ENCODE measurements around the gene ALOXE3. TPM values are rescaled to one million over a fixed set of nuclear protein-coding genes. Genes with fewer than 3 reads are reported as not detected.

The ALOXE3 gene
- total and polyA plus RNA-seq, 2 of the 8 experiments (the other 6 are each of a cell fraction or from before 2014, with no cell fraction given): 0.26 TPM; not detected in 1

DNA sequence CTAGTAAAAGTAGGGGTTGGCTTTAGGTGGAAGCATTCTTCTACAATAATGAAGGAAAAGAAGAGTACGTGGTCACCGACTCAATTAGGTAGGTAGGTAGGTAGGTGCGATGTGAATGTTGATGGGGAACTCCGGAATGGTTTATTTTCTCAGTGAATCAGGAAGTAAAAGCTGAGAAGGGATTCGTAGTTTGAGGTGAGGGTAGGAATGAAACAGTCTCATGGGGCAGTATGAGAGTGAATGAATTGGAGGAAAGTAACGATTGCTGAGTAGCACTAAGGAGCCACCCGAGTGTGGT is 20.0 kb upstream of the ALOXE3 start:
- Histone ChIP-seq H3K4ac (replicated peaks; ENCODE audit: insufficient read length, low read depth, low read length) (no peak overlapping the region), H2AK5ac (ENCODE audit: low read depth, low read length) (no peak overlapping the region), H3K9me3 (ENCODE audit: insufficient read depth in 2 of 2, low read depth in 1 of 2, low read length in 1 of 2) (no peaks in the 10 kb centered on the region), H3K18ac (ENCODE audit: extremely low read depth, low read length) (peak overlapping the region; percentile 71; the same call in 1 of the 2 replicates), H2BK20ac (ENCODE audit: low read length) (no peak overlapping the region), H2BK120ac (replicated peaks; ENCODE audit: low read depth, low read length) (no peak overlapping the region), H4K20me1 (replicated peaks in 1 of 2; ENCODE audit: control insufficient read depth in 1 of 2, insufficient read depth in 2 of 2, low read length in 2 of 2) (peaks cover 0 to 4% of the 10 kb centered on the region in 2 experiments), H3K14ac (ENCODE audit: insufficient read length) (no peak overlapping the region), H3K4me2 (ENCODE audit: insufficient read depth in 1 of 2, low read depth in 2 of 2, low read length in 2 of 2) (peak overlapping the region; percentile 85 to 99), H2BK15ac (ENCODE audit: low read length) (0 out of 2 replicates have a peak overlapping the region, but pooled peaks have one; percentile 92), H3K79me2 (ENCODE audit: control insufficient read depth in 1 of 2, insufficient read depth in 2 of 2, low read length in 2 of 2) (no peaks in the 10 kb centered on the region), H3K9ac (replicated peaks in 1 of 4; ENCODE audit: extremely low read depth in 1 of 4, low read depth in 3 of 4, low read length in 3 of 4) (peak overlapping the region; percentile 51 to 55 (median 53); a peak in 5 of 7 replicates), H3K23me2 (ENCODE audit: low read depth, low read length) (peaks cover 9% of the 10 kb centered on the region), H3K27ac (ENCODE audit: low read depth, low read length) (no peak overlapping the region), H3K79me1 (ENCODE audit: low read depth, low read length) (no peaks in the 10 kb centered on the region), H3K27me3 (replicated peaks in 1 of 4; ENCODE audit: control insufficient read depth in 3 of 4, extremely low read depth in 1 of 4, insufficient read depth in 3 of 4, low read length in 3 of 4) (peaks cover 0 to 7% (median 2%) of the 10 kb centered on the region in 4 experiments; a peak in 4 of 7 replicates), H4K5ac (ENCODE audit: insufficient read length, low read depth, low read length) (no peak overlapping the region), H3K56ac (replicated peaks; ENCODE audit: insufficient read length, low read depth, low read length) (no peak overlapping the region), H3K4me1 (replicated peaks in 1 of 4; ENCODE audit: control insufficient read depth in 3 of 4, insufficient read depth in 4 of 4, low read length in 3 of 4) (peaks cover 0 to 12% (median 8%) of the 10 kb centered on the region in 4 experiments; a peak in 6 of 7 replicates), H3K4me3 (ENCODE audit: extremely low read depth in 1 of 4, insufficient read depth in 2 of 4, low read depth in 3 of 4, low read length in 4 of 4) (peak overlapping the region; percentile 86 to 98 (median 92)), H2BK12ac (ENCODE audit: low read depth, low read length) (peak overlapping the region; percentile 87; the same call in 1 of the 2 replicates), H3K23ac (ENCODE audit: insufficient read length) (no peak overlapping the region), H2BK5ac (ENCODE audit: low read depth, low read length) (no peak overlapping the region), H2AFZ (ENCODE audit: low read length) (peak overlapping the region; percentile 99), H3K36me3 (ENCODE audit: control insufficient read depth in 2 of 4, insufficient read depth in 4 of 4, low read length in 3 of 4) (peaks cover 3 to 16% (median 8%) of the 10 kb centered on the region in 4 experiments), H4K8ac (ENCODE audit: extremely low read depth, insufficient read depth, low read length) (no peak overlapping the region), H4K91ac (replicated peaks; ENCODE audit: insufficient read length, low read length) (no peak overlapping the region)
- no peak for TF ChIP-seq NRF1 (IDR thresholded peaks at IDR 0.05; ENCODE audit: low read depth, low read length)
- TF ChIP-seq KDM4A (IDR thresholded peaks at IDR 0.05; ENCODE audit: low read depth, low read length, severe bottlenecking): peak; percentile 38
- TF ChIP-seq POLR2A (IDR thresholded peaks at IDR 0.05; ENCODE audit: control extremely low read depth in 1 of 2, low read depth in 2 of 2, low read length in 2 of 2): 0 out of 3 replicates have a peak, but pooled peaks of 1 of the 2 experiments have one; percentile 12
- 4% methylated on average over 7 of the region's 7 CpGs; no CpG with 5 or more reads in 1 of the 2 experiments for WGBS, 2 experiments (ENCODE audit: extremely low coverage in 1 of 2, insufficient coverage in 1 of 2, insufficient read length in 1 of 2, insufficient replicate concordance in 2 of 2, low coverage in 1 of 2, low lambda C conversion rate in 2 of 2, missing lambda C conversion rate in 1 of 2)
- no peak for DNase-seq (ENCODE audit: low read depth in 1 of 2, low spot score in 2 of 2)
- ChIA-PET CTCF (ENCODE audit: partially characterized antibody) (interaction anchor here (0.7 to 14.1 kb wide), 22 partner anchors 11 to 127 kb away, joined by 3 to 133 read pairs (median 4); partner anchors contain the start of genes ALOXE3, TMEM107 and VAMP2), POLR2A (ENCODE audit: partially characterized antibody) (interaction anchor here (0.9 to 10.3 kb wide), 10 partner anchors 10 to 149 kb away, joined by 4 to 76 read pairs (median 12); partner anchors contain the start of genes AURKB, HES7, PER1 and VAMP2)
- FAIRE-seq: no peak

All from H1 (cell line).